ENCODE data around the gene TRIP13.
"Not testable (repeated sequence)": the region's sequence is repeated elsewhere in the genome, so short reads cannot be mapped to it uniquely, and the experiment has no call there.

GRCh38 chr5:843371-843770, 49.3 kb upstream of the TRIP13 start:
- TF ChIP-seq CTCF (IDR thresholded peaks at IDR 0.05 in 2 of 3, conservative IDR thresholded peaks at IDR 0.05 in 1 of 3; ENCODE audit: insufficient read depth in 2 of 3, low read depth in 1 of 3, low read length in 3 of 3); ZNF311 (CRISPR knock-in tag; IDR thresholded peaks at IDR 0.05): not testable (repeated sequence)

Measured in K562 (cell line).